ENCODE data around the gene NFIB.

DNA sequence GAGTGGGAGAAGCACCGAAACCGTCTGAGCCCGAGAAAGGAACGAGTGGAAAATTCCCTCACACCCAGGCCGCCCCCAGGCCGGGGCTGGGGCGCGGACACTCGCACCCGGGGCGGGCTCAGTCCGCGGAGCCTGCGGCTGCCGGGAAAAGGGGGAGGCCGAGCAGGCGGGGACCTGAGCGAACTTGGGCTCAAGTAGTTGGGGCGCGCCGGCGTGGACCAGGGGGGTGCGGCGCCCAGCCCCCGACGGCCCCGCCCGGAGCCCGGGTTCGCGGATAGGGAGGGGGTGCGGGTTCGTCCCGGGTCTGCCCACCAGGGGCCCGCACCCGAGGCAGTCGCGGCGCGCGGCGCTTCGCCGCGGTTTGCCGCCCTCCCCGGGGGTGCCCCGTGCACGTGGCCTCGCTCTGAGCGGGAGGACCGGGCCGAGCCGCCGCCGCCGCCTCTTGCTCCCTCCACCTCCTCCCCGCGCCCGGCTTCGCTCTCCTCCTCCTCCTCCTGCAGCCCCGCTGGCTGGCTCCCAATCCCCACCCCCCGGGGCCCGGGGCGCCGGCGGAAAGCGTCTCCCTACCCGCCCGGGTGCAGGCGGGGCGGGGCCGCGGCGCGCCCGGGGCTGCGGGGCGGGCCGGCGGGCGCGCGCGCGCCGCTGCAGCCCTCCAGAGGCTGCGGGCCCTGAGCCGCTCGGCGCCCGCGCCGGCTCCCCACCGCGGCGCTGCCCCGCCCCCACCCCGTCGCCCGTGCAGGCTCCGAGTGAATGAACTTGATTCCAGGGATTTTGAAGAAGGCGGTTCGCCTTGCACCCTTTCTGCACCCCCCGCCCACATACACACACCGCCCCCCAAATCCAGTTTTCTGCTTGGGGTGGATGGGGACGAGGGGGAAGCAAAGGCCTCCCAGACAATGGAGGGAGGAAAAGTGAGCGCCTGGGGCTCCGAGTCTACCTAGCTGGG, 1.3 kb upstream of the NFIB start:
- TF ChIP-seq, protein P1, sequence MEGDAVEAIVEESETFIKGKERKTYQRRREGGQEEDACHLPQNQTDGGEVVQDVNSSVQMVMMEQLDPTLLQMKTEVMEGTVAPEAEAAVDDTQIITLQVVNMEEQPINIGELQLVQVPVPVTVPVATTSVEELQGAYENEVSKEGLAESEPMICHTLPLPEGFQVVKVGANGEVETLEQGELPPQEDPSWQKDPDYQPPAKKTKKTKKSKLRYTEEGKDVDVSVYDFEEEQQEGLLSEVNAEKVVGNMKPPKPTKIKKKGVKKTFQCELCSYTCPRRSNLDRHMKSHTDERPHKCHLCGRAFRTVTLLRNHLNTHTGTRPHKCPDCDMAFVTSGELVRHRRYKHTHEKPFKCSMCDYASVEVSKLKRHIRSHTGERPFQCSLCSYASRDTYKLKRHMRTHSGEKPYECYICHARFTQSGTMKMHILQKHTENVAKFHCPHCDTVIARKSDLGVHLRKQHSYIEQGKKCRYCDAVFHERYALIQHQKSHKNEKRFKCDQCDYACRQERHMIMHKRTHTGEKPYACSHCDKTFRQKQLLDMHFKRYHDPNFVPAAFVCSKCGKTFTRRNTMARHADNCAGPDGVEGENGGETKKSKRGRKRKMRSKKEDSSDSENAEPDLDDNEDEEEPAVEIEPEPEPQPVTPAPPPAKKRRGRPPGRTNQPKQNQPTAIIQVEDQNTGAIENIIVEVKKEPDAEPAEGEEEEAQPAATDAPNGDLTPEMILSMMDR (IDR thresholded peaks at IDR 0.05) = peak in 2 of 4 experiments; percentile 15 to 39
- TF ChIP-seq POLR2AphosphoS5 (IDR thresholded peaks at IDR 0.05) = peak; percentile 63
